CD4-positive, alpha-beta T cell (primary cell): ENCODE data around the gene PSEN1. TPM values are rescaled to one million over a fixed set of nuclear protein-coding genes. Genes with fewer than 3 reads are reported as not detected.

Experiments used
- ATAC-seq: fragments of 200-7000 bp; cut with Tn5 transposase; one replicate; pipeline ENCODE4 v1.10.0; 2022; ENCODE audit warnings: mild to moderate bottlenecking; ENCODE audit not compliant: poor library complexity
- CTCF ChIA-PET: fragments of 350-600 bp; sonication (Branson Sonifier 250); formaldehyde crosslinking; loops from one replicate; lab custom pipeline; 2021; ENCODE audit warnings: antibody characterized with exemption, inconsistent platforms; lab: Charles Lee
- POLR2A ChIA-PET: fragments of 350-600 bp; sonication (Branson Sonifier 250); formaldehyde crosslinking; loops from one replicate; lab custom pipeline; 2021; ENCODE audit warnings: antibody characterized with exemption, inconsistent platforms; lab: Charles Lee
- DNase-seq, 14 experiments: peaks; one replicate each; pipeline ENCODE4 v3.0.0-alpha.2; 2013 to 2020; ENCODE audit warnings: mixed read lengths in 2 of 14
- H3K27ac ChIP-seq, 2 donors: one replicate each; pipeline versions ENCODE4 v1.5.1 to v1.7.0; 2013; ENCODE audit warnings: low read length in 2 of 2, low read depth in 1 of 2, mild to moderate bottlenecking in 1 of 2
- H3K27me3 ChIP-seq, 2 experiments: 1 replicate in 1 of 2; 2 replicates in 1 of 2; pipeline versions ENCODE4 v1.6.1 to v1.7.0; 2013; ENCODE audit warnings: low read length in 2 of 2, control low read depth in 1 of 2, mild to moderate bottlenecking in 1 of 2, moderate library complexity in 1 of 2; ENCODE audit not compliant: insufficient read depth in 2 of 2, control insufficient read depth in 1 of 2
- H3K36me3 ChIP-seq: one replicate; pipeline ENCODE4 v1.6.1; 2013; ENCODE audit warnings: low read length, control low read depth; ENCODE audit not compliant: insufficient read depth
- H3K4me1 ChIP-seq: one replicate; pipeline ENCODE4 v1.6.1; 2013; ENCODE audit warnings: low read length, control low read depth; ENCODE audit not compliant: insufficient read depth
- H3K4me3 ChIP-seq: one replicate; pipeline ENCODE4 v1.5.1; 2013; ENCODE audit warnings: mild to moderate bottlenecking, low read length, moderate library complexity
- H3K9me3 ChIP-seq, 2 experiments: 1 replicate in 1 of 2; 2 replicates in 1 of 2; pipeline versions ENCODE4 v1.6.1 to v1.7.0; 2013; ENCODE audit warnings: low read length in 2 of 2, mild to moderate bottlenecking in 2 of 2, control low read depth in 1 of 2, moderate library complexity in 1 of 2; ENCODE audit not compliant: control insufficient read depth in 1 of 2, insufficient read depth in 1 of 2
- H3K27ac Mint-ChIP-seq: one replicate; pipeline ENCODE4 v1.8.0; 2020; ENCODE audit warnings: mixed read lengths
- H3K27me3 Mint-ChIP-seq: one replicate; pipeline ENCODE4 v1.8.0; 2021; ENCODE audit warnings: mixed read lengths
- H3K36me3 Mint-ChIP-seq: one replicate; pipeline ENCODE4 v1.8.0; 2021; ENCODE audit warnings: low read depth, mixed read lengths
- H3K4me1 Mint-ChIP-seq: one replicate; pipeline ENCODE4 v1.8.0; 2021; ENCODE audit warnings: low read depth, mixed read lengths
- H3K4me3 Mint-ChIP-seq: one replicate; pipeline ENCODE4 v1.8.0; 2020; ENCODE audit warnings: mild to moderate bottlenecking, mixed read lengths
- H3K9me3 Mint-ChIP-seq: one replicate; pipeline ENCODE4 v1.8.0; 2020; ENCODE audit warnings: mixed read lengths
- CTCF ChIP-seq: fragments of 200-600 bp; IDR thresholded peaks from one replicate; pipeline ENCODE4 v1.8.0; 2022; ENCODE audit warnings: antibody characterized with exemption, mild to moderate bottlenecking
- intact Hi-C, 2 experiments: fragments of 100-400 bp; cut with DNase I in 1 of 2; cut with micrococcal nuclease in 1 of 2; formaldehyde crosslinking; loops; one replicate each; pipeline versions ENCODE4 v1.15.1 to v1.9.0; 2023 to 2025; cut with DNase I, micrococcal nuclease
- total RNA-seq, 174 experiments: library from RNA in 2 of 174; stranded (reverse) in 2 of 174; gene quantifications; one replicate each; pipeline ENCODE4 v1.2.3 and lab custom pipeline; 2021 to 2026

Gene PSEN1
- total RNA-seq, 2 experiments from 2014 or later: 27.1 to 28.3 TPM

GRCh38 chr14:73243341-73243740 is 107.0 kb downstream of the PSEN1 start:
- Mint-ChIP-seq H3K4me3 (no peak overlapping the region), H3K27me3 (peaks cover 76% of the 10 kb centered on the region), H3K4me1 (peaks cover 13% of the 10 kb centered on the region), H3K9me3 (no peaks in the 10 kb centered on the region), H3K36me3 (no peaks in the 10 kb centered on the region), H3K27ac (no peak overlapping the region)
- Histone ChIP-seq H3K9me3 (peaks cover 0 to 17% of the 10 kb centered on the region in 2 experiments), H3K4me3 (no peak overlapping the region), H3K36me3 (no peaks in the 10 kb centered on the region), H3K27me3 (peaks cover 53 to 58% of the 10 kb centered on the region in 2 experiments), H3K4me1 (peaks cover 33% of the 10 kb centered on the region), H3K27ac (no peak overlapping the region)
- ATAC-seq: no peak
- no peak for DNase-seq
- intact Hi-C loops: no loop called here
- ChIA-PET POLR2A (no interaction called here), CTCF (no interaction called here)
- no peak for TF ChIP-seq CTCF

GRCh38 chr14:73243748-73244147 is 107.4 kb downstream of the PSEN1 start:
- no peak overlapping the region for H3K27ac ChIP-seq
- H3K4me1 ChIP-seq: peaks cover 32% of the 10 kb centered on the region
- H3K9me3 ChIP-seq: peaks cover 0 to 14% of the 10 kb centered on the region in 2 experiments
- H3K27ac Mint-ChIP-seq: no peak overlapping the region
- no peak overlapping the region for H3K4me3 ChIP-seq
- DNase-seq (no peak), ATAC-seq (no peak)
- H3K36me3 ChIP-seq: no peaks in the 10 kb centered on the region
- intact Hi-C loops: no loop called here
- no peak for TF ChIP-seq CTCF
- H3K9me3 Mint-ChIP-seq: no peaks in the 10 kb centered on the region
- peaks cover 13% of the 10 kb centered on the region for H3K4me1 Mint-ChIP-seq
- POLR2A ChIA-PET: interaction anchor here (0.6 kb wide), 1 partner anchor 18 kb away, joined by 3 read pairs; no protein-coding TSS in a partner anchor
- peaks cover 72% of the 10 kb centered on the region for H3K27me3 Mint-ChIP-seq
- no peaks in the 10 kb centered on the region for H3K36me3 Mint-ChIP-seq
- H3K27me3 ChIP-seq: peaks cover 49 to 54% of the 10 kb centered on the region in 2 experiments
- CTCF ChIA-PET: no interaction called here
- H3K4me3 Mint-ChIP-seq: no peak overlapping the region

GRCh38 chr14:73244541-73245290 is 108.4 kb downstream of the PSEN1 start:
- Mint-ChIP-seq H3K36me3 (no peaks in the 10 kb centered on the region), H3K4me1 (peaks cover 13% of the 10 kb centered on the region)

More at GRCh38 chr14:73244541-73245290, 108.4 kb downstream of the PSEN1 start:
- no peak overlapping the region for H3K27ac ChIP-seq
- ATAC-seq (no peak), DNase-seq (no peak)
- Mint-ChIP-seq H3K27ac (no peak overlapping the region), H3K9me3 (no peaks in the 10 kb centered on the region), H3K4me3 (peak overlapping the region; percentile 72), H3K27me3 (peaks cover 64% of the 10 kb centered on the region)
- peaks cover 28% of the 10 kb centered on the region for H3K4me1 ChIP-seq
- ChIA-PET CTCF (no interaction called here), POLR2A (no interaction called here)
- no peaks in the 10 kb centered on the region for H3K36me3 ChIP-seq
- intact Hi-C loops: no loop called here
- TF ChIP-seq CTCF: no peak
- H3K27me3 ChIP-seq: peaks cover 42 to 50% of the 10 kb centered on the region in 2 experiments
- peaks cover 0 to 14% of the 10 kb centered on the region in 2 experiments for H3K9me3 ChIP-seq
- H3K4me3 ChIP-seq: no peak overlapping the region
